ENCODE data around the gene PCBP4. TPM values are rescaled to one million over a fixed set of nuclear protein-coding genes. Genes with fewer than 3 reads are reported as not detected.

Gene PCBP4
- total RNA-seq, 1 donor from 2014 or later = 30.5 TPM

DNA sequence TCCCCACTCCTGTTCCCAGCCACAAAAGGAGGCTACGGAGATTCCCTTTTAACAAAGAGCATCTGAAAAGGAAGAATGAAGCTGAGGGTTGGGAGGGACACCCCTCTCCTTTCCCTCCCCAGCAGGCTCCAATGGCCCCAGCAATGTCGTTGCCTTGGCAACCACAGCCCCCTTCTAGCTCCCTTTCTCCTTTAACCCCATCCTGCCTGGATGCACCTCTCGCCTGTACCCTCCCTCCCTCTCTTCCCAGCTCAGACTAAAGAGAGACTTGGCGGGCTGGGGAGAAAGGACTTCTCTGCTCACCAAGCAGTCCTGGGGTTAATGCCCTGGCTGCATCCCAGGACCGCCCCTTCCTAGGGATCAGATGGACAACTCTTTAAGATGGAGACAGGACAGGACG is 35.5 kb upstream of the PCBP4 start:
- peaks cover 47% of the 10 kb centered on the region for H3K4me1 ChIP-seq
- Mint-ChIP-seq H3K36me3 (no peaks in the 10 kb centered on the region), H3K27ac (peak overlapping the region; percentile 99), H3K4me1 (peaks cover 66% of the 10 kb centered on the region), H3K4me3 (peak overlapping the region; percentile 79), H3K9me3 (no peaks in the 10 kb centered on the region), H3K27me3 (ENCODE audit: insufficient read depth, low read depth) (peaks cover 2% of the 10 kb centered on the region)
- H3F3A ChIP-seq (ENCODE audit: low read depth) = peaks cover 28% of the 10 kb centered on the region
- TF ChIP-seq EZH2phosphoT487 (IDR thresholded peaks at IDR 0.05) = no peak
- TF ChIP-seq EZH2 (IDR thresholded peaks at IDR 0.05) = no peak
- TF ChIP-seq, protein P1, sequence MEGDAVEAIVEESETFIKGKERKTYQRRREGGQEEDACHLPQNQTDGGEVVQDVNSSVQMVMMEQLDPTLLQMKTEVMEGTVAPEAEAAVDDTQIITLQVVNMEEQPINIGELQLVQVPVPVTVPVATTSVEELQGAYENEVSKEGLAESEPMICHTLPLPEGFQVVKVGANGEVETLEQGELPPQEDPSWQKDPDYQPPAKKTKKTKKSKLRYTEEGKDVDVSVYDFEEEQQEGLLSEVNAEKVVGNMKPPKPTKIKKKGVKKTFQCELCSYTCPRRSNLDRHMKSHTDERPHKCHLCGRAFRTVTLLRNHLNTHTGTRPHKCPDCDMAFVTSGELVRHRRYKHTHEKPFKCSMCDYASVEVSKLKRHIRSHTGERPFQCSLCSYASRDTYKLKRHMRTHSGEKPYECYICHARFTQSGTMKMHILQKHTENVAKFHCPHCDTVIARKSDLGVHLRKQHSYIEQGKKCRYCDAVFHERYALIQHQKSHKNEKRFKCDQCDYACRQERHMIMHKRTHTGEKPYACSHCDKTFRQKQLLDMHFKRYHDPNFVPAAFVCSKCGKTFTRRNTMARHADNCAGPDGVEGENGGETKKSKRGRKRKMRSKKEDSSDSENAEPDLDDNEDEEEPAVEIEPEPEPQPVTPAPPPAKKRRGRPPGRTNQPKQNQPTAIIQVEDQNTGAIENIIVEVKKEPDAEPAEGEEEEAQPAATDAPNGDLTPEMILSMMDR (IDR thresholded peaks at IDR 0.05) = no peak
- no peaks in the 10 kb centered on the region for H4K20me1 ChIP-seq (ENCODE audit: low read depth)
- H3K9me3 ChIP-seq (ENCODE audit: low read depth) = no peaks in the 10 kb centered on the region
- H3K36me3 ChIP-seq = no peaks in the 10 kb centered on the region
- H3K4me2 ChIP-seq = peak overlapping the region; percentile 72
- peak; percentile 83 for DNase-seq (ENCODE audit: low spot score)
- H3K4me3 ChIP-seq = peak overlapping the region; percentile 45
- H3K27me3 ChIP-seq = no peaks in the 10 kb centered on the region
- peak overlapping the region; percentile 17 for H2AFZ ChIP-seq (replicated peaks)
- no peaks in the 10 kb centered on the region for H3K79me2 ChIP-seq (ENCODE audit: low read depth)
- no peak overlapping the region for H3K9ac ChIP-seq
- H3K27ac ChIP-seq = peak overlapping the region; percentile 30

DNA sequence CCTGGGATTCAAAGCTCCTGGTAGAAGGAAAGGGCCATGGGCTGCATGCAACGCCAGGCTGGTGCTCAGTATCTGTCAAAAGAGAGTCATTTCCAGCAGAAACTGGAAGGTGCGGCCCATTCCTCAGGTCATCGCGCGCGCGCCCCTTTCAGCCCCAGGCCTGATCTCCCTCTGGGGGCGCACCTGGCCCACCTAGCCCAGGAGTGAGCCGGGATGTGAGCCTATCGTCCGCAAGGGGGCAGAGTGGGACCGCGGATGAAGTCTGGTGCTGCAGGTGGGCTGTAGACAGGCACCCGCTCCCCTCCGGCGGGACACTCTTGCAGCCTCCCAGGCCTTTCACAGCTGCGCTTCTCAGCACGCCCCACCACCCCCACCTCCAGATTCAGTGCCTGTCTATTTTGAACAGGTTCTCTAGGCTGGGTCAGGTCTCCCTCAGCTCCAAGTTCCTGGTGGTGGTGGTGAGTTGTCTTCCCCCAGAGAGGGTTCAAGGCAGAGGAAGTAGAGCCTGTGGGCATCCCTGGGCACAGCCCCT is 34.3 kb upstream of the PCBP4 start:
- H3K4me3 Mint-ChIP-seq = peak overlapping the region; percentile 79
- no peak overlapping the region for H2AFZ ChIP-seq (replicated peaks)
- no peak overlapping the region for H3K9ac ChIP-seq

DNA sequence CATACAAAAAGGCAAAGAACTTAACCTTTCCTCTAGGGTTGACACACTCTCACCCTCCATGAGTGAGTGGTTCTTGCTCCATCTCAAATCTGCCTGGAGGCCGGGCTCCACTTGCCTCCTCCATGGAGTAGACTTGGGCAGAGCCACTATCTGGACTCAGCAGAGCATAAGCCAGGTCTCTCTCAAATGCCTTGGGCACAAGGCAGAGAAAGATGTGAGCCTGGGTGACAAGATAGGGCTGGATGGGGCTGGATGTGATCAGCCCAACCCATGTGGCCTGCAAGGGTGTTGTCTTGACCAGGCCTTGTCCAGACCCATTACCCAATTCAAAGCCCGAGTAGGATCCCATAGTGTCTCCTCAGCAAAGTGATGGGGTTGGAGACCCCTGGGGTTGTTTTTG is 32.6 kb upstream of the PCBP4 start:
- no peak overlapping the region for H3K4me3 Mint-ChIP-seq
- TF ChIP-seq EZH2 (IDR thresholded peaks at IDR 0.05) (no peak), EZH2phosphoT487 (IDR thresholded peaks at IDR 0.05) (no peak)
- TF ChIP-seq, protein P1 (IDR thresholded peaks at IDR 0.05) = no peak
- H3K4me1 Mint-ChIP-seq = peaks cover 54% of the 10 kb centered on the region

More for the DNA sequence above, 34.3 kb upstream of the PCBP4 start:
- Histone ChIP-seq H3F3A (ENCODE audit: low read depth) (peaks cover 28% of the 10 kb centered on the region), H4K20me1 (ENCODE audit: low read depth) (no peaks in the 10 kb centered on the region), H3K36me3 (no peaks in the 10 kb centered on the region), H3K4me3 (no peak overlapping the region), H3K27ac (no peak overlapping the region), H3K79me2 (ENCODE audit: low read depth) (no peaks in the 10 kb centered on the region), H3K9me3 (ENCODE audit: low read depth) (no peaks in the 10 kb centered on the region), H3K4me2 (peak overlapping the region; percentile 72), H3K27me3 (no peaks in the 10 kb centered on the region), H3K4me1 (peaks cover 47% of the 10 kb centered on the region)
- Mint-ChIP-seq H3K9me3 (no peaks in the 10 kb centered on the region), H3K27me3 (ENCODE audit: insufficient read depth, low read depth) (peaks cover 3% of the 10 kb centered on the region), H3K4me1 (peaks cover 61% of the 10 kb centered on the region), H3K27ac (peak overlapping the region; percentile 99), H3K36me3 (no peaks in the 10 kb centered on the region)
- peak; percentile 94 for DNase-seq (ENCODE audit: low spot score)
- TF ChIP-seq EZH2 (IDR thresholded peaks at IDR 0.05) = no peak
- TF ChIP-seq, protein P1 (IDR thresholded peaks at IDR 0.05) = peak; percentile 96

More for the DNA sequence above, 32.6 kb upstream of the PCBP4 start:
- H3K79me2 ChIP-seq (ENCODE audit: low read depth) = peaks cover 9% of the 10 kb centered on the region
- no peak overlapping the region for H3K4me2 ChIP-seq
- H3K27ac ChIP-seq = no peak overlapping the region
- H3K4me1 ChIP-seq = peaks cover 33% of the 10 kb centered on the region
- Mint-ChIP-seq H3K27me3 (ENCODE audit: insufficient read depth, low read depth) (peaks cover 4% of the 10 kb centered on the region), H3K9me3 (peaks cover 2% of the 10 kb centered on the region), H3K27ac (no peak overlapping the region), H3K36me3 (peaks cover 6% of the 10 kb centered on the region)
- no peaks in the 10 kb centered on the region for H3K9me3 ChIP-seq (ENCODE audit: low read depth)
- no peak overlapping the region for H3K9ac ChIP-seq
- H2AFZ ChIP-seq (replicated peaks) = no peak overlapping the region
- H3K27me3 ChIP-seq = no peaks in the 10 kb centered on the region
- H3K4me3 ChIP-seq = no peak overlapping the region
- H4K20me1 ChIP-seq (ENCODE audit: low read depth) = peaks cover 3% of the 10 kb centered on the region
- no peak for DNase-seq (ENCODE audit: low spot score)
- peaks cover 27% of the 10 kb centered on the region for H3F3A ChIP-seq (ENCODE audit: low read depth)
- no peaks in the 10 kb centered on the region for H3K36me3 ChIP-seq

Data from neural progenitor cell (in vitro differentiated cells).